ENCODE measurements around the gene MRPL23. TPM values are rescaled to one million over a fixed set of nuclear protein-coding genes. Genes with fewer than 3 reads are reported as not detected.

Gene MRPL23
- total and polyA plus RNA-seq, 2 of the 13 experiments (the other 11 are each of a cell fraction or from before 2014, with no cell fraction given), result 67.8 to 123 TPM

GRCh38 chr11:1963864-1964263, 16.7 kb downstream of the MRPL23 start:
- H3K27me3 ChIP-seq (ENCODE audit: control insufficient read depth in 1 of 2, insufficient read depth in 2 of 2, low read length in 2 of 2), result no peaks in the 10 kb centered on the region
- POLR2A ChIA-PET, result interaction anchor here (26.2 kb wide), 1 partner anchor 23 kb away, joined by 720 read pairs; no protein-coding TSS in a partner anchor
- no peak for FAIRE-seq

DNA sequence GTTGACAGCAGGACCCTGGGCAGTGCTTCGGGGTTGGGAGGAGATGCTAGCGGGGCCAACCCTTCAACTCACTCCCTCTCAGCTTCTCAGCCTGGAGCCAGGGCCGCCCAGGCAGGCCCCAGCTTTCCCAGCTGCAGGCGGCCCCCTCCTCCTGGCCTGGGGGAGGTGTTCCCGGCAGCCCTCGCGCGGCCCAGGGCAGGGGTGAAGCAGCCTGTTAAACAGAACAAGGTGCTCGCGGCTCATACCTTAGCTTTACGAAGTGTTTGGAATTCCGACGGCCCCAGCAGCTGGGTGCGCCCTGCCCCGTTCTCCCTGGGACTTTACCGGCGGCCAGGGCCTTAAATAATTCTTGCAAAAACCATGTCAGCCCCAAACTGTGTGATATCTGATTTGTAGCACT, 17.2 kb downstream of the MRPL23 start:
- H3K4me2 ChIP-seq (ENCODE audit: low read depth, low read length), result no peak overlapping the region
- H3K4me3 ChIP-seq (replicated peaks in 1 of 3; ENCODE audit: insufficient read depth in 1 of 3, low read depth in 2 of 3, low read length in 3 of 3), result no peak overlapping the region
- ChIA-PET POLR2A (interaction anchor here (26.2 kb wide), 1 partner anchor 23 kb away, joined by 720 read pairs; no protein-coding TSS in a partner anchor), CTCF (ENCODE audit: low intra/inter-chr PET ratio, low total read pairs) (no interaction called here)
- H3K79me2 ChIP-seq (ENCODE audit: insufficient read depth, low read length), result no peaks in the 10 kb centered on the region
- H2AFZ ChIP-seq (ENCODE audit: low read length), result no peak overlapping the region
- no peaks in the 10 kb centered on the region for H4K20me1 ChIP-seq (ENCODE audit: insufficient read depth, low read length)
- in situ Hi-C loops (cut with HindIII; ENCODE audit: extremely low pct_ligation_motif_present, low pct_unique_long_range_greater_than_20kb), result no loop called here
- no CpG with 5 or more reads among the region's 17 CpGs for WGBS (ENCODE audit: low lambda C conversion rate)
- no peak for ATAC-seq
- FAIRE-seq, result no peak
- no peaks in the 10 kb centered on the region for H3K36me3 ChIP-seq (replicated peaks in 1 of 2; ENCODE audit: control insufficient read depth in 1 of 2, insufficient read depth in 2 of 2, low read length in 2 of 2)
- intact Hi-C loops (cut with micrococcal nuclease; ENCODE audit: unreplicated experiment), result no loop called here
- no peak for DNase-seq (ENCODE audit: low spot score)
- BruUV-seq (replicated peaks), result no TSS peak
- no peaks in the 10 kb centered on the region for H3K4me1 ChIP-seq (ENCODE audit: insufficient read depth, low read length)
- H3K9ac ChIP-seq (ENCODE audit: insufficient read depth, low read depth, low read length), result no peak overlapping the region
- H3K27ac ChIP-seq (ENCODE audit: extremely low read length, insufficient read depth, low read length), result no peak overlapping the region
- no peaks in the 10 kb centered on the region for H3K27me3 ChIP-seq (ENCODE audit: control insufficient read depth in 1 of 2, insufficient read depth in 2 of 2, low read length in 2 of 2)
- H3K9me3 ChIP-seq (ENCODE audit: low read length), result no peaks in the 10 kb centered on the region
- no peak for TF ChIP-seq ZBED4 (CRISPR knock-in tag; IDR thresholded peaks at IDR 0.05; ENCODE audit: borderline replicate concordance)
- TF ChIP-seq TERF1 (CRISPR knock-in tag; IDR thresholded peaks at IDR 0.05), result no peak
- no peak for TF ChIP-seq IKZF4 (CRISPR knock-in tag; IDR thresholded peaks at IDR 0.05; ENCODE audit: borderline replicate concordance, low read depth, not compliant biosample characterization)
- TF ChIP-seq TAF1 (CRISPR knock-in tag; IDR thresholded peaks at IDR 0.05), result no peak
- TF ChIP-seq ZFP91 (CRISPR knock-in tag; IDR thresholded peaks at IDR 0.05; ENCODE audit: borderline replicate concordance), result no peak
- no peak for TF ChIP-seq PCBP1 (IDR thresholded peaks at IDR 0.05; ENCODE audit: borderline replicate concordance, low read depth, low read length)

More at GRCh38 chr11:1963864-1964263, 16.7 kb downstream of the MRPL23 start:
- no TSS peak for BruUV-seq (replicated peaks)
- CTCF ChIA-PET (ENCODE audit: low intra/inter-chr PET ratio, low total read pairs), result no interaction called here
- Histone ChIP-seq H2AFZ (ENCODE audit: low read length) (no peak overlapping the region), H3K4me2 (ENCODE audit: low read depth, low read length) (no peak overlapping the region), H3K36me3 (replicated peaks in 1 of 2; ENCODE audit: control insufficient read depth in 1 of 2, insufficient read depth in 2 of 2, low read length in 2 of 2) (no peaks in the 10 kb centered on the region), H3K4me3 (replicated peaks in 1 of 3; ENCODE audit: insufficient read depth in 1 of 3, low read depth in 2 of 3, low read length in 3 of 3) (no peak overlapping the region), H3K9me3 (ENCODE audit: low read length) (no peaks in the 10 kb centered on the region), H3K9ac (ENCODE audit: insufficient read depth, low read depth, low read length) (no peak overlapping the region), H4K20me1 (ENCODE audit: insufficient read depth, low read length) (no peaks in the 10 kb centered on the region), H3K27ac (ENCODE audit: extremely low read length, insufficient read depth, low read length) (no peak overlapping the region), H3K4me1 (ENCODE audit: insufficient read depth, low read length) (no peaks in the 10 kb centered on the region), H3K79me2 (ENCODE audit: insufficient read depth, low read length) (no peaks in the 10 kb centered on the region)
- in situ Hi-C loops (cut with HindIII; ENCODE audit: extremely low pct_ligation_motif_present, low pct_unique_long_range_greater_than_20kb), result no loop called here
- no peak for ATAC-seq
- no CpG with 5 or more reads among the region's 20 CpGs for WGBS (ENCODE audit: low lambda C conversion rate)
- TF ChIP-seq NFYB (CRISPR knock-in tag; IDR thresholded peaks at IDR 0.05) (no peak), ZNF225 (CRISPR knock-in tag; IDR thresholded peaks at IDR 0.05) (no peak), TFDP2 (CRISPR knock-in tag; IDR thresholded peaks at IDR 0.05) (no peak)
- DNase-seq (ENCODE audit: low spot score), result no peak
- intact Hi-C loops (cut with micrococcal nuclease; ENCODE audit: unreplicated experiment), result no loop called here

Measured in HepG2 (cell line).